ENCODE data around the gene ARHGEF26. TPM values are rescaled to one million over a fixed set of nuclear protein-coding genes. Genes with fewer than 3 reads are reported as not detected.

Gene ARHGEF26, protein sequence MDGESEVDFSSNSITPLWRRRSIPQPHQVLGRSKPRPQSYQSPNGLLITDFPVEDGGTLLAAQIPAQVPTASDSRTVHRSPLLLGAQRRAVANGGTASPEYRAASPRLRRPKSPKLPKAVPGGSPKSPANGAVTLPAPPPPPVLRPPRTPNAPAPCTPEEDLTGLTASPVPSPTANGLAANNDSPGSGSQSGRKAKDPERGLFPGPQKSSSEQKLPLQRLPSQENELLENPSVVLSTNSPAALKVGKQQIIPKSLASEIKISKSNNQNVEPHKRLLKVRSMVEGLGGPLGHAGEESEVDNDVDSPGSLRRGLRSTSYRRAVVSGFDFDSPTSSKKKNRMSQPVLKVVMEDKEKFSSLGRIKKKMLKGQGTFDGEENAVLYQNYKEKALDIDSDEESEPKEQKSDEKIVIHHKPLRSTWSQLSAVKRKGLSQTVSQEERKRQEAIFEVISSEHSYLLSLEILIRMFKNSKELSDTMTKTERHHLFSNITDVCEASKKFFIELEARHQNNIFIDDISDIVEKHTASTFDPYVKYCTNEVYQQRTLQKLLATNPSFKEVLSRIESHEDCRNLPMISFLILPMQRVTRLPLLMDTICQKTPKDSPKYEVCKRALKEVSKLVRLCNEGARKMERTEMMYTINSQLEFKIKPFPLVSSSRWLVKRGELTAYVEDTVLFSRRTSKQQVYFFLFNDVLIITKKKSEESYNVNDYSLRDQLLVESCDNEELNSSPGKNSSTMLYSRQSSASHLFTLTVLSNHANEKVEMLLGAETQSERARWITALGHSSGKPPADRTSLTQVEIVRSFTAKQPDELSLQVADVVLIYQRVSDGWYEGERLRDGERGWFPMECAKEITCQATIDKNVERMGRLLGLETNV
- 5.1 to 7.4 TPM (median 6.8 TPM) in 5 replicates for total RNA-seq (2022; extraction: Qiagen RNA extraction; ENCODE audit: low read depth)

GRCh38 chr3:154120961-154121700 lies at the start of gene ARHGEF26:
Gene ARHGEF26 (plus strand): TSS chr3:154121390. CDS start chr3:154121993, 603 bp downstream.

Other genes with a start within 250 kb of the ARHGEF26 start
- gene DHX36, start 203.1 kb downstream of the ARHGEF26 start, total RNA-seq (2022; extraction: Qiagen RNA extraction; ENCODE audit: low read depth), result 54.5 to 72.7 TPM (median 61.5 TPM) in 5 replicates

All from A549 treated with ZK216348 at 1 μM for 4 hours (cell line).